ENCODE results near the gene PLPP1.

Gene PLPP1

DNA sequence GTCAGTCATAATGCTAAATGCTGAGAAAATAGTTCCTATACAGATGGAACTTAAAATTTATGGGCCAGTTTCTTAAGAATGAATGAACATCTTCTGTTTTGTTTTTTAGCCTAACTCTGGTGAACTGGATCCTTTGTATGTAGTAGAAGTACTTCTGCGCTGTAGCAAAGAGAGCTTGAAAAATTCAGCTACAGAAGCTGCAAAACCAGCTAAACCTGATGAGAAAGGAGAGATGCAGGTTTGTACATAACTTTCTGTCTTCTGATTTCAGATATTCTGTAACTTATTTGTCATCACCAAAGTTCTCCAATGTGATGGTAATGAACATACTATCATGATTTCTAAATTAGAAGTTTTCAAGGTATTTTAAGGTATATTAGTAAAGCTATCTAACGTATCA lies 146.9 kb downstream of the PLPP1 start:
- no peak overlapping the region for H3K27ac ChIP-seq (replicated peaks)
- H3K27me3 ChIP-seq (ENCODE audit: insufficient read depth, poor library complexity, severe bottlenecking) = no peaks in the 10 kb centered on the region
- no peak overlapping the region for H3K4me3 ChIP-seq (replicated peaks; ENCODE audit: insufficient read depth, low read length)
- DNase-seq (ENCODE audit: low read depth in 1 of 2, low spot score in 1 of 2) = no peak
- TF ChIP-seq POLR2AphosphoS5 (IDR thresholded peaks at IDR 0.05; ENCODE audit: low read depth) (no peak), GABPA (IDR thresholded peaks at IDR 0.05; ENCODE audit: low read depth) (no peak), SPI1 (IDR thresholded peaks at IDR 0.05; ENCODE audit: borderline replicate concordance, low read depth) (no peak)
- TF ChIP-seq, protein P1, sequence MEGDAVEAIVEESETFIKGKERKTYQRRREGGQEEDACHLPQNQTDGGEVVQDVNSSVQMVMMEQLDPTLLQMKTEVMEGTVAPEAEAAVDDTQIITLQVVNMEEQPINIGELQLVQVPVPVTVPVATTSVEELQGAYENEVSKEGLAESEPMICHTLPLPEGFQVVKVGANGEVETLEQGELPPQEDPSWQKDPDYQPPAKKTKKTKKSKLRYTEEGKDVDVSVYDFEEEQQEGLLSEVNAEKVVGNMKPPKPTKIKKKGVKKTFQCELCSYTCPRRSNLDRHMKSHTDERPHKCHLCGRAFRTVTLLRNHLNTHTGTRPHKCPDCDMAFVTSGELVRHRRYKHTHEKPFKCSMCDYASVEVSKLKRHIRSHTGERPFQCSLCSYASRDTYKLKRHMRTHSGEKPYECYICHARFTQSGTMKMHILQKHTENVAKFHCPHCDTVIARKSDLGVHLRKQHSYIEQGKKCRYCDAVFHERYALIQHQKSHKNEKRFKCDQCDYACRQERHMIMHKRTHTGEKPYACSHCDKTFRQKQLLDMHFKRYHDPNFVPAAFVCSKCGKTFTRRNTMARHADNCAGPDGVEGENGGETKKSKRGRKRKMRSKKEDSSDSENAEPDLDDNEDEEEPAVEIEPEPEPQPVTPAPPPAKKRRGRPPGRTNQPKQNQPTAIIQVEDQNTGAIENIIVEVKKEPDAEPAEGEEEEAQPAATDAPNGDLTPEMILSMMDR (IDR thresholded peaks at IDR 0.05; ENCODE audit: insufficient read depth, low read length) = no peak
- TF ChIP-seq, protein P2, sequence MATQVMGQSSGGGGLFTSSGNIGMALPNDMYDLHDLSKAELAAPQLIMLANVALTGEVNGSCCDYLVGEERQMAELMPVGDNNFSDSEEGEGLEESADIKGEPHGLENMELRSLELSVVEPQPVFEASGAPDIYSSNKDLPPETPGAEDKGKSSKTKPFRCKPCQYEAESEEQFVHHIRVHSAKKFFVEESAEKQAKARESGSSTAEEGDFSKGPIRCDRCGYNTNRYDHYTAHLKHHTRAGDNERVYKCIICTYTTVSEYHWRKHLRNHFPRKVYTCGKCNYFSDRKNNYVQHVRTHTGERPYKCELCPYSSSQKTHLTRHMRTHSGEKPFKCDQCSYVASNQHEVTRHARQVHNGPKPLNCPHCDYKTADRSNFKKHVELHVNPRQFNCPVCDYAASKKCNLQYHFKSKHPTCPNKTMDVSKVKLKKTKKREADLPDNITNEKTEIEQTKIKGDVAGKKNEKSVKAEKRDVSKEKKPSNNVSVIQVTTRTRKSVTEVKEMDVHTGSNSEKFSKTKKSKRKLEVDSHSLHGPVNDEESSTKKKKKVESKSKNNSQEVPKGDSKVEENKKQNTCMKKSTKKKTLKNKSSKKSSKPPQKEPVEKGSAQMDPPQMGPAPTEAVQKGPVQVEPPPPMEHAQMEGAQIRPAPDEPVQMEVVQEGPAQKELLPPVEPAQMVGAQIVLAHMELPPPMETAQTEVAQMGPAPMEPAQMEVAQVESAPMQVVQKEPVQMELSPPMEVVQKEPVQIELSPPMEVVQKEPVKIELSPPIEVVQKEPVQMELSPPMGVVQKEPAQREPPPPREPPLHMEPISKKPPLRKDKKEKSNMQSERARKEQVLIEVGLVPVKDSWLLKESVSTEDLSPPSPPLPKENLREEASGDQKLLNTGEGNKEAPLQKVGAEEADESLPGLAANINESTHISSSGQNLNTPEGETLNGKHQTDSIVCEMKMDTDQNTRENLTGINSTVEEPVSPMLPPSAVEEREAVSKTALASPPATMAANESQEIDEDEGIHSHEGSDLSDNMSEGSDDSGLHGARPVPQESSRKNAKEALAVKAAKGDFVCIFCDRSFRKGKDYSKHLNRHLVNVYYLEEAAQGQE (IDR thresholded peaks at IDR 0.05; ENCODE audit: insufficient replicate concordance, low read depth) = no peak

DNA sequence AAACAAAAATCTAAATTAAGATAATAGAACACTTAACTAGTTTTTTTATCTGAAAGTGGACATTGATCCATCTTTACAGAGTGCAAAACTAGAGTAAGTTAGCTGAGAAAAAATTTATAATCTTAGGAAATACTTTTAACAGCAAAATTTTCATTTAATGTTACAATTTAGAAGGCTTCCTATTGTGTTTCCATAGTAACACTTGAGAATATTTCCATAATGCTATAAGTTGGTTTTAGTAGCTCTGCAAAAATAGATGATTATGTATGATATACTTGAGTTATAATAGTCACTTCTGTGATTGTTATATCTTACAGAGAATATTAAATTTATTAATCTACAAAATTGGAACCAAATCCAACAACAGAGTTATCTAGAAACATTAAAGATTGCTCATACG lies 148.4 kb downstream of the PLPP1 start:
- DNase-seq (ENCODE audit: low read depth in 1 of 2, low spot score in 1 of 2) = no peak
- no peak overlapping the region for H3K4me3 ChIP-seq (replicated peaks; ENCODE audit: insufficient read depth, low read length)
- H3K27me3 ChIP-seq (ENCODE audit: insufficient read depth, poor library complexity, severe bottlenecking) = no peaks in the 10 kb centered on the region
- TF ChIP-seq GABPA (IDR thresholded peaks at IDR 0.05; ENCODE audit: low read depth) (no peak), POLR2AphosphoS5 (IDR thresholded peaks at IDR 0.05; ENCODE audit: low read depth) (no peak), SPI1 (IDR thresholded peaks at IDR 0.05; ENCODE audit: borderline replicate concordance, low read depth) (no peak)
- TF ChIP-seq, protein P2 (IDR thresholded peaks at IDR 0.05; ENCODE audit: insufficient replicate concordance, low read depth) = no peak
- TF ChIP-seq, protein P1 (IDR thresholded peaks at IDR 0.05; ENCODE audit: insufficient read depth, low read length) = no peak
- H3K27ac ChIP-seq (replicated peaks) = no peak overlapping the region

DNA sequence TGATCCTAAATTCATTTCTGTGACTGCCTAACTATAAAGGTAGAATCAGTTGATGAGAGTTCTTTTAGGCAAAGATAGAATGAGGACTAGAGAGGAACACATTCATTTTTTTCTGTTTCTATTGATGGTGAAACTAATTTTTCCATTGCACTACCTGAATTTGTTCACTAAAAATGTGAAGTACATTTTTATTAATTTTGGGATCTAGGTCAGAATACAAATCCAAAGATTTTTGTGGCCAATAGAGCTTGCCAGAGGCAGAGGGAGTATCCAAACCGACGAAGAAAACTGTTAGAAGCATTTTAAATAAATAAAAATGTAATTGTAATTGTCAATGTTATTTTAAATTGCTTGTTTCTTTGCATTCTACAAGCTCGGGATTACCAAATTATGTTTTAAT lies 148.9 kb downstream of the PLPP1 start:
- DNase-seq (ENCODE audit: low read depth in 1 of 2, low spot score in 1 of 2) = no peak
- no peak for TF ChIP-seq POLR2AphosphoS5 (IDR thresholded peaks at IDR 0.05; ENCODE audit: low read depth)
- no peak for TF ChIP-seq SPI1 (IDR thresholded peaks at IDR 0.05; ENCODE audit: borderline replicate concordance, low read depth)
- TF ChIP-seq, protein P2 (IDR thresholded peaks at IDR 0.05; ENCODE audit: insufficient replicate concordance, low read depth) = no peak

More for the DNA sequence above, 148.9 kb downstream of the PLPP1 start:
- no peak overlapping the region for H3K4me3 ChIP-seq (replicated peaks; ENCODE audit: insufficient read depth, low read length)
- no peak overlapping the region for H3K27ac ChIP-seq (replicated peaks)
- no peaks in the 10 kb centered on the region for H3K27me3 ChIP-seq (ENCODE audit: insufficient read depth, poor library complexity, severe bottlenecking)
